HepG2 (cell line): ENCODE measurements around the gene DDC. TPM values are rescaled to one million over a fixed set of nuclear protein-coding genes. Genes with fewer than 3 reads are reported as not detected.

ENCODE experiments used
- ATAC-seq: fragments of 200-7000 bp; cut with Tn5 transposase; 3 replicates; pipeline ENCODE4 v1.9.1; 2020; ENCODE audit warnings: mild to moderate bottlenecking, moderate library complexity
- BruUV-seq: library from RNA; stranded (reverse); fragments of 400-500 nt; replicated peaks from 2 replicates; lab custom pipeline; 2021; lab: Mats Ljungman, UMichigan
- CTCF ChIA-PET: fragments of 300-600 bp; formaldehyde crosslinking; extraction: SDS; loops from one replicate; lab custom pipeline; 2021; ENCODE audit warnings: low total read pairs, inconsistent platforms, low intra/inter-chr PET ratio; lab: Yijun Ruan, JAX
- POLR2A ChIA-PET: fragments of 350-600 bp; sonication (Branson Sonifier 250); formaldehyde crosslinking; loops from one replicate; lab custom pipeline; 2020; ENCODE audit warnings: antibody characterized with exemption, inconsistent platforms; lab: Yijun Ruan, JAX
- DNase-seq: peaks from one replicate; pipeline ENCODE4 v3.0.0-alpha.2; 2015; ENCODE audit warnings: low spot score
- FAIRE-seq: peaks from 3 replicates; lab custom pipeline; 2011; peaks lifted over from hg19 to GRCh38; lab: Jason Lieb, UNC
- H2AFZ ChIP-seq: one replicate; pipeline ENCODE4 v1.6.1; 2011; ENCODE audit warnings: low read length, inconsistent platforms
- H3K27ac ChIP-seq: fragments of 300-600 bp; 3 replicates; pipeline ENCODE4 v1.8.0; 2011; ENCODE audit warnings: mixed run types, mild to moderate bottlenecking, mixed read lengths, low read length, inconsistent platforms; ENCODE audit not compliant: insufficient read depth; ENCODE audit errors: extremely low read length
- H3K27me3 ChIP-seq, 2 experiments: fragments of 200-600 bp in 1 of 2; 2 replicates in 1 of 2; 3 replicates in 1 of 2; pipeline versions ENCODE4 v1.6.0 to v1.8.0; 2011; ENCODE audit warnings: low read length in 2 of 2, mild to moderate bottlenecking in 2 of 2, moderate library complexity in 2 of 2, inconsistent platforms in 1 of 2; ENCODE audit not compliant: insufficient read depth in 2 of 2, control insufficient read depth in 1 of 2
- H3K36me3 ChIP-seq, 2 experiments: fragments of 200-600 bp in 1 of 2; replicated peaks in 1 of 2; 2 replicates in 1 of 2; 3 replicates in 1 of 2; pipeline versions ENCODE4 v1.5.1 to v1.8.0; 2011; ENCODE audit warnings: low read length in 2 of 2, inconsistent platforms in 1 of 2; ENCODE audit not compliant: insufficient read depth in 2 of 2, control insufficient read depth in 1 of 2
- H3K4me1 ChIP-seq: 2 replicates; pipeline ENCODE4 v1.5.1; 2012; ENCODE audit warnings: low read length, inconsistent platforms; ENCODE audit not compliant: insufficient read depth
- H3K4me2 ChIP-seq: 2 replicates; pipeline ENCODE4 v1.6.0; 2011; ENCODE audit warnings: low read depth, low read length, inconsistent platforms
- H3K4me3 ChIP-seq, 3 experiments: fragments of 200-600 bp in 1 of 3; sonication (generic), shearing (Covaris generic) in 1 of 3; replicated peaks in 1 of 3; 2 replicates each; pipeline ENCODE4 v1.5.1; 2011 to 2016; ENCODE audit warnings: low read length in 3 of 3, inconsistent platforms in 2 of 3, low read depth in 2 of 3, mild to moderate bottlenecking in 2 of 3, control low read depth in 1 of 3, mixed read lengths in 1 of 3; ENCODE audit not compliant: insufficient read depth in 1 of 3
- H3K79me2 ChIP-seq: one replicate; pipeline ENCODE4 v1.6.1; 2011; ENCODE audit warnings: low read length, inconsistent platforms; ENCODE audit not compliant: insufficient read depth
- H3K9ac ChIP-seq: 2 replicates; pipeline ENCODE4 v1.6.0; 2011; ENCODE audit warnings: mild to moderate bottlenecking, low read depth, low read length, inconsistent platforms; ENCODE audit not compliant: insufficient read depth
- H3K9me3 ChIP-seq: 2 replicates; pipeline ENCODE4 v1.5.1; 2012; ENCODE audit warnings: mild to moderate bottlenecking, low read length
- H4K20me1 ChIP-seq: 2 replicates; pipeline ENCODE4 v1.6.0; 2011; ENCODE audit warnings: inconsistent platforms, mild to moderate bottlenecking, low read length, moderate library complexity; ENCODE audit not compliant: insufficient read depth
- ATM ChIP-seq: fragments of 450-650 bp; IDR thresholded peaks from 2 replicates; pipeline ENCODE4 v1.7.1; 2017; ENCODE audit warnings: mild to moderate bottlenecking, borderline replicate concordance
- CTCF ChIP-seq: sonication (generic); formaldehyde crosslinking; IDR thresholded peaks from 2 replicates; pipeline ENCODE4 v1.5.0; 2020; ENCODE audit warnings: mild to moderate bottlenecking, missing genetic modification reagents, moderate library complexity
- GTF3A ChIP-seq: sonication (generic); formaldehyde crosslinking; conservative IDR thresholded peaks from 2 replicates; pipeline ENCODE4 v1.4.0; 2020; ENCODE audit warnings: mild to moderate bottlenecking, missing genetic modification reagents
- HNF4A ChIP-seq: sonication (generic); formaldehyde crosslinking; IDR thresholded peaks from 2 replicates; pipeline ENCODE4 v1.4.0; 2020; ENCODE audit warnings: missing genetic modification reagents
- MAFG ChIP-seq: sonication (generic); formaldehyde crosslinking; IDR thresholded peaks from 2 replicates; pipeline ENCODE4 v1.5.1; 2020; ENCODE audit warnings: mild to moderate bottlenecking, missing genetic modification reagents
- MAX ChIP-seq: IDR thresholded peaks from 2 replicates; pipeline ENCODE4 v1.6.1; 2012; ENCODE audit warnings: inconsistent platforms
- MYC ChIP-seq: sonication (generic); formaldehyde crosslinking; IDR thresholded peaks from 2 replicates; pipeline ENCODE4 v1.9.0; 2021; ENCODE audit warnings: missing genetic modification reagents, borderline replicate concordance
- THAP11 ChIP-seq: IDR thresholded peaks from 2 replicates; pipeline ENCODE4 v1.6.1; 2016; ENCODE audit warnings: missing biosample characterization, missing genetic modification reagents
- TRAFD1 ChIP-seq: sonication (generic); formaldehyde crosslinking; IDR thresholded peaks from 2 replicates; pipeline ENCODE4 v1.5.1; 2020; ENCODE audit warnings: missing genetic modification reagents, mild to moderate bottlenecking, borderline replicate concordance
- ZFX ChIP-seq: sonication (generic); formaldehyde crosslinking; IDR thresholded peaks from 2 replicates; pipeline ENCODE4 v1.4.0; 2020; ENCODE audit warnings: mild to moderate bottlenecking, low read depth, missing genetic modification reagents, moderate library complexity
- ZNF232 ChIP-seq: sonication (generic); formaldehyde crosslinking; IDR thresholded peaks from 2 replicates; pipeline ENCODE4 v1.4.0; 2020; ENCODE audit warnings: missing genetic modification reagents, borderline replicate concordance
- ZNF264 ChIP-seq: sonication (generic); formaldehyde crosslinking; IDR thresholded peaks from 2 replicates; pipeline ENCODE4 v1.4.0; 2020; ENCODE audit warnings: missing genetic modification reagents
- ZNF430 ChIP-seq: sonication (generic); formaldehyde crosslinking; IDR thresholded peaks from 2 replicates; pipeline ENCODE4 v1.9.0; 2021; ENCODE audit warnings: mild to moderate bottlenecking, missing genetic modification reagents
- ZNF687 ChIP-seq: sonication (generic); formaldehyde crosslinking; IDR thresholded peaks from 2 replicates; pipeline ENCODE4 v1.5.1; 2020; ENCODE audit warnings: mild to moderate bottlenecking, missing genetic modification reagents, moderate library complexity
- ZNF766 ChIP-seq: sonication (generic); formaldehyde crosslinking; IDR thresholded peaks from 2 replicates; pipeline ENCODE4 v1.5.0; 2020; ENCODE audit warnings: missing genetic modification reagents, borderline replicate concordance
- ZNF83 ChIP-seq: sonication (generic); formaldehyde crosslinking; IDR thresholded peaks from 2 replicates; pipeline ENCODE4 v1.4.0; 2020; ENCODE audit warnings: missing genetic modification reagents, mild to moderate bottlenecking, borderline replicate concordance
- ZSCAN29 ChIP-seq: sonication (generic); formaldehyde crosslinking; conservative IDR thresholded peaks from 2 replicates; pipeline ENCODE4 v1.4.0; 2020; ENCODE audit warnings: mild to moderate bottlenecking, missing genetic modification reagents
- WGBS: methylation state at CpG from one replicate; pipeline ENCODE4 v1.1.6; 2017; ENCODE audit warnings: low lambda C conversion rate; 5-methylcytosine and 5-hydroxymethylcytosine counted together
- in situ Hi-C: cut with HindIII; loops from 2 replicates; pipeline ENCODE4 v1.10.0; 2017; ENCODE audit warnings: low pct_unique_long_range_greater_than_20kb; ENCODE audit not compliant: extremely low pct_ligation_motif_present
- intact Hi-C: fragments of 100-400 bp; cut with micrococcal nuclease; formaldehyde crosslinking; loops from one replicate; pipeline ENCODE4 v1.10.0; 2022; ENCODE audit not compliant: unreplicated experiment
- polyA plus RNA-seq, 8 experiments: library from polyadenylated mRNA; depleted of rRNA in 3 of 8; stranded (reverse) in 7 of 8; unstranded in 1 of 8; fragments of >200 nt; fragmentation: Illumina TruSeq in 4 of 8; extraction: Trizol in 4 of 8; gene quantifications; 2 replicates each; pipeline versions ENCODE4 v1.2.1 to v1.2.3, GENCODE V29; 2011 to 2016; ENCODE audit warnings: low read depth in 4 of 8, missing spikeins in 1 of 8, mixed read lengths in 1 of 8; ENCODE audit not compliant: insufficient read depth in 1 of 8
- total RNA-seq, 5 experiments: library from RNA; depleted of rRNA; stranded (reverse); fragments of >200 nt; fragmentation: Illumina TruSeq; extraction: Trizol; gene quantifications; 2 replicates each; pipeline ENCODE4 v1.2.3, GENCODE V29; 2016; ENCODE audit warnings: low read depth in 1 of 5

Gene DDC
- total and polyA plus RNA-seq, 2 of the 13 experiments (the other 11 are each of a cell fraction or from before 2014, with no cell fraction given): 11.7 to 93.3 TPM

- Histone ChIP-seq H3K9ac (no peak overlapping the region; the same call in 1 of the 2 replicates), H3K36me3 (no peaks in the 10 kb centered on the region), H3K9me3 (no peaks in the 10 kb centered on the region), H3K27ac (peak overlapping the region; percentile 60), H4K20me1 (no peaks in the 10 kb centered on the region), H3K4me1 (peaks cover 91% of the 10 kb centered on the region), H3K4me2 (peak overlapping the region; percentile 46), H2AFZ (peak overlapping the region; percentile 74), H3K4me3 (peak overlapping the region in 1 of 3 experiments; percentile 36; a peak in 2 of 6 replicates), H3K27me3 (no peaks in the 10 kb centered on the region), H3K79me2 (peaks cover 36% of the 10 kb centered on the region)
- ChIA-PET CTCF (no interaction called here), POLR2A (interaction anchor here (0.9 to 2.8 kb wide), 4 partner anchors 27 to 53 kb away, joined by 3 to 12 read pairs (median 6); no protein-coding TSS in a partner anchor)
- no peak for FAIRE-seq
- intact Hi-C loops: loop anchor here (5.0 kb wide), 1 partner anchor 115 kb away; no protein-coding TSS in a partner anchor
- in situ Hi-C loops: no loop called here
- ATAC-seq: peak; percentile 16
- 80% methylated on average over 3 of the region's 5 CpGs for WGBS
- DNase-seq: no peak
- BruUV-seq: no TSS peak
- TF ChIP-seq ATM (no peak), ZFX (CRISPR knock-in tag) (0 out of 2 replicates have a peak, but pooled peaks have one; percentile 24), HNF4A (CRISPR knock-in tag) (peak; percentile 7; the same call in 1 of the 2 replicates), ZNF83 (CRISPR knock-in tag) (no peak), CTCF (peak; percentile 38), ZNF430 (CRISPR knock-in tag) (no peak), ZNF232 (no peak), ZSCAN29 (CRISPR knock-in tag) (no peak), MYC (CRISPR knock-in tag) (peak; percentile 69; the same call in 1 of the 2 replicates), MAFG (CRISPR knock-in tag) (no peak), TRAFD1 (no peak), ZNF766 (CRISPR knock-in tag) (no peak), ZNF687 (peak; percentile 69), ZNF264 (CRISPR knock-in tag) (no peak), THAP11 (CRISPR knock-in tag) (no peak), MAX (peak; percentile 68; the same call in 1 of the 2 replicates), GTF3A (no peak)
Measured at GRCh38 chr7:50562136-50562535, 3.1 kb downstream of the DDC start.
